GM21381 (cell line): ENCODE results near the gene SLIT3.

ENCODE experiments used
- ATAC-seq: cut with Tn5 transposase; IDR thresholded peaks from one replicate; pipeline ENCODE4 v1.9.1; 2021; ENCODE audit warnings: mild to moderate bottlenecking, moderate library complexity; ENCODE audit not compliant: unreplicated experiment

Gene SLIT3

GRCh38 chr5:168908207-168908606, 392.7 kb downstream of the SLIT3 start:
- no peak for ATAC-seq

GRCh38 chr5:168903061-168903460, 397.9 kb downstream of the SLIT3 start:
- no peak for ATAC-seq

GRCh38 chr5:168899673-168900072, 401.3 kb downstream of the SLIT3 start:
- no peak for ATAC-seq

GRCh38 chr5:168899264-168899663, 401.7 kb downstream of the SLIT3 start:
- no peak for ATAC-seq

GRCh38 chr5:168898247-168898911, 402.6 kb downstream of the SLIT3 start:
- no peak for ATAC-seq

GRCh38 chr5:168897387-168898122, 403.4 kb downstream of the SLIT3 start:
- no peak for ATAC-seq

GRCh38 chr5:168895295-168896071, 405.5 kb downstream of the SLIT3 start:
- no peak for ATAC-seq

GRCh38 chr5:168893283-168893682, 407.7 kb downstream of the SLIT3 start:
- no peak for ATAC-seq

GRCh38 chr5:168892618-168893186, 408.2 kb downstream of the SLIT3 start:
- no peak for ATAC-seq

GRCh38 chr5:168890816-168891812, 409.8 kb downstream of the SLIT3 start:
- no peak for ATAC-seq

- no peak for ATAC-seq
Measured at GRCh38 chr5:168889039-168889438, 411.9 kb downstream of the SLIT3 start.

- ATAC-seq, result no peak
Measured at GRCh38 chr5:168887931-168888330, 413.0 kb downstream of the SLIT3 start.

GRCh38 chr5:168886157-168886556, 414.8 kb downstream of the SLIT3 start:
- no peak for ATAC-seq

- ATAC-seq, result no peak
Measured at GRCh38 chr5:168885324-168886120, 415.4 kb downstream of the SLIT3 start.

- ATAC-seq, result no peak
Measured at GRCh38 chr5:168883991-168884390, 416.9 kb downstream of the SLIT3 start.

GRCh38 chr5:168883281-168883741, 417.6 kb downstream of the SLIT3 start:
- no peak for ATAC-seq

- ATAC-seq, result no peak
Measured at GRCh38 chr5:168882283-168882682, 418.7 kb downstream of the SLIT3 start.

GRCh38 chr5:168881427-168882149, 419.4 kb downstream of the SLIT3 start:
- ATAC-seq, result no peak

GRCh38 chr5:168879929-168880328, 421.0 kb downstream of the SLIT3 start:
- peak; percentile 95 for ATAC-seq
